ENCODE measurements around the gene XXYLT1. TPM values are rescaled to one million over a fixed set of nuclear protein-coding genes. Genes with fewer than 3 reads are reported as not detected.

The XXYLT1 gene
- total and polyA plus RNA-seq, 10 of the 15 experiments (the other 5 are each of a cell fraction or from before 2014, with no cell fraction given) = 1.2 to 14.2 (median 9.3) TPM

DNA sequence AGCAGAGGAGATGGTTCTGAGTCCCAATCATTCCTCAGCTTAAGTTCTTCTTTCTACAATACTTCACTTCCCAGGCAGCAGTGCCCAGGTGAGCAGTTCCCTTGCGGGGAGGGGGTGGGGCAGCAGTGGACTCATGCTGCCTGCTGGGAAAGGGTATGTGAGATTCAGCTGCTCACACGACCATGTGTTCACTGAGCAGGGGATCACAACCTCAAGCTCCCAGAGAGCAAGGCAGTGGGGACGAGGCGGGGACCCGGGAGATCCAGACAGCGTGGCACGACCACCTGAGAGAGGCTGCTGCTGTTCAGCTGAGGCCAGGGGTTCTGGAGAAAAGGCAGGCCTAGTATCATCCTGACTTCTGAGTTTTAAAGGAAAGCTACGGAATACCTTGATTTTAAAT lies 166.6 kb downstream of the XXYLT1 start:
- no peak overlapping the region for H3K4me2 ChIP-seq (ENCODE audit: control insufficient read depth, insufficient read depth)
- no peak overlapping the region for H3K9ac ChIP-seq (ENCODE audit: control insufficient read depth, insufficient read depth, low read length)
- no peaks in the 10 kb centered on the region for H3K9me3 ChIP-seq (replicated peaks; ENCODE audit: control insufficient read depth, insufficient read depth, low read length)
- no peak overlapping the region for H3K4me3 ChIP-seq
- H3K79me2 ChIP-seq (ENCODE audit: control insufficient read depth, insufficient read depth, low read length) = no peaks in the 10 kb centered on the region
- ChIA-PET SMC1A (ENCODE audit: uncharacterized antibody, unreplicated experiment) (interaction anchor here (0.8 to 1.1 kb wide), 3 partner anchors 30 to 429 kb away, joined by 3 to 9 read pairs (median 3); no protein-coding TSS in a partner anchor), POLR2A (interaction anchor here (0.9 to 1.7 kb wide), 2 partner anchors 26 to 154 kb away, joined by 3 to 4 read pairs; no protein-coding TSS in a partner anchor), RAD21 (ENCODE audit: unreplicated experiment) (interaction anchor here (1.2 kb wide), 2 partner anchors 102 to 422 kb away, joined by 3 to 7 read pairs; no protein-coding TSS in a partner anchor), CTCF (interaction anchor here (0.6 to 2.6 kb wide), 7 partner anchors 47 to 460 kb away, joined by 3 to 23 read pairs (median 3); no protein-coding TSS in a partner anchor)
- intact Hi-C loops (cut with micrococcal nuclease; ENCODE audit: unreplicated experiment) (no loop called here), in situ Hi-C loops (cut with MboI) (no loop called here)
- no peak overlapping the region for H3K27ac ChIP-seq (ENCODE audit: control insufficient read depth, insufficient read depth)
- no peak overlapping the region for H2AFZ ChIP-seq (ENCODE audit: control insufficient read depth, low read depth, low read length)
- ATAC-seq = no peak
- no TSS peak for BruUV-seq (replicated peaks)
- DNase-seq (ENCODE audit: low read depth, low spot score) = no peak
- no peak for FAIRE-seq
- peaks cover 12% of the 10 kb centered on the region for H3K4me1 ChIP-seq (ENCODE audit: control insufficient read depth, insufficient read depth, low read length)
- no peaks in the 10 kb centered on the region for H4K20me1 ChIP-seq (ENCODE audit: control insufficient read depth, insufficient read depth)
- no peaks in the 10 kb centered on the region; a peak in 1 of 4 replicates for H3K36me3 ChIP-seq (ENCODE audit: control insufficient read depth in 2 of 2, insufficient read depth in 2 of 2, low read length in 1 of 2)
- WGBS (ENCODE audit: insufficient coverage, insufficient replicate concordance, low lambda C conversion rate, missing lambda C conversion rate) = 78% methylated on average over 8 of the region's 8 CpGs
- H3K27me3 ChIP-seq (replicated peaks in 1 of 2; ENCODE audit: control insufficient read depth in 2 of 2, insufficient read depth in 2 of 2, low read length in 1 of 2) = no peaks in the 10 kb centered on the region
- TF ChIP-seq HDAC6 (IDR thresholded peaks at IDR 0.05; ENCODE audit: unreplicated experiment) (no peak), SMAD1 (IDR thresholded peaks at IDR 0.05; ENCODE audit: low read depth, partially characterized antibody) (no peak), ESRRA (IDR thresholded peaks at IDR 0.05; ENCODE audit: low read length) (no peak), SREBF2 (IDR thresholded peaks at IDR 0.05; ENCODE audit: low read length) (no peak), JUNB (IDR thresholded peaks at IDR 0.05) (no peak), MTA3 (IDR thresholded peaks at IDR 0.05; ENCODE audit: borderline replicate concordance, low read length) (no peak), PAX5 (IDR thresholded peaks at IDR 0.05; ENCODE audit: borderline replicate concordance, low read depth, low read length) (no peak), SREBF1 (IDR thresholded peaks at IDR 0.05; ENCODE audit: low read length) (no peak), FOXK2 (IDR thresholded peaks at IDR 0.05) (no peak), SP1 (IDR thresholded peaks at IDR 0.05; ENCODE audit: low read depth, low read length) (no peak), HDGF (IDR thresholded peaks at IDR 0.05) (no peak)
- TF ChIP-seq, protein P1, sequence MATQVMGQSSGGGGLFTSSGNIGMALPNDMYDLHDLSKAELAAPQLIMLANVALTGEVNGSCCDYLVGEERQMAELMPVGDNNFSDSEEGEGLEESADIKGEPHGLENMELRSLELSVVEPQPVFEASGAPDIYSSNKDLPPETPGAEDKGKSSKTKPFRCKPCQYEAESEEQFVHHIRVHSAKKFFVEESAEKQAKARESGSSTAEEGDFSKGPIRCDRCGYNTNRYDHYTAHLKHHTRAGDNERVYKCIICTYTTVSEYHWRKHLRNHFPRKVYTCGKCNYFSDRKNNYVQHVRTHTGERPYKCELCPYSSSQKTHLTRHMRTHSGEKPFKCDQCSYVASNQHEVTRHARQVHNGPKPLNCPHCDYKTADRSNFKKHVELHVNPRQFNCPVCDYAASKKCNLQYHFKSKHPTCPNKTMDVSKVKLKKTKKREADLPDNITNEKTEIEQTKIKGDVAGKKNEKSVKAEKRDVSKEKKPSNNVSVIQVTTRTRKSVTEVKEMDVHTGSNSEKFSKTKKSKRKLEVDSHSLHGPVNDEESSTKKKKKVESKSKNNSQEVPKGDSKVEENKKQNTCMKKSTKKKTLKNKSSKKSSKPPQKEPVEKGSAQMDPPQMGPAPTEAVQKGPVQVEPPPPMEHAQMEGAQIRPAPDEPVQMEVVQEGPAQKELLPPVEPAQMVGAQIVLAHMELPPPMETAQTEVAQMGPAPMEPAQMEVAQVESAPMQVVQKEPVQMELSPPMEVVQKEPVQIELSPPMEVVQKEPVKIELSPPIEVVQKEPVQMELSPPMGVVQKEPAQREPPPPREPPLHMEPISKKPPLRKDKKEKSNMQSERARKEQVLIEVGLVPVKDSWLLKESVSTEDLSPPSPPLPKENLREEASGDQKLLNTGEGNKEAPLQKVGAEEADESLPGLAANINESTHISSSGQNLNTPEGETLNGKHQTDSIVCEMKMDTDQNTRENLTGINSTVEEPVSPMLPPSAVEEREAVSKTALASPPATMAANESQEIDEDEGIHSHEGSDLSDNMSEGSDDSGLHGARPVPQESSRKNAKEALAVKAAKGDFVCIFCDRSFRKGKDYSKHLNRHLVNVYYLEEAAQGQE (IDR thresholded peaks at IDR 0.05; ENCODE audit: low read depth, low read length) = no peak
- TF ChIP-seq, protein P2, sequence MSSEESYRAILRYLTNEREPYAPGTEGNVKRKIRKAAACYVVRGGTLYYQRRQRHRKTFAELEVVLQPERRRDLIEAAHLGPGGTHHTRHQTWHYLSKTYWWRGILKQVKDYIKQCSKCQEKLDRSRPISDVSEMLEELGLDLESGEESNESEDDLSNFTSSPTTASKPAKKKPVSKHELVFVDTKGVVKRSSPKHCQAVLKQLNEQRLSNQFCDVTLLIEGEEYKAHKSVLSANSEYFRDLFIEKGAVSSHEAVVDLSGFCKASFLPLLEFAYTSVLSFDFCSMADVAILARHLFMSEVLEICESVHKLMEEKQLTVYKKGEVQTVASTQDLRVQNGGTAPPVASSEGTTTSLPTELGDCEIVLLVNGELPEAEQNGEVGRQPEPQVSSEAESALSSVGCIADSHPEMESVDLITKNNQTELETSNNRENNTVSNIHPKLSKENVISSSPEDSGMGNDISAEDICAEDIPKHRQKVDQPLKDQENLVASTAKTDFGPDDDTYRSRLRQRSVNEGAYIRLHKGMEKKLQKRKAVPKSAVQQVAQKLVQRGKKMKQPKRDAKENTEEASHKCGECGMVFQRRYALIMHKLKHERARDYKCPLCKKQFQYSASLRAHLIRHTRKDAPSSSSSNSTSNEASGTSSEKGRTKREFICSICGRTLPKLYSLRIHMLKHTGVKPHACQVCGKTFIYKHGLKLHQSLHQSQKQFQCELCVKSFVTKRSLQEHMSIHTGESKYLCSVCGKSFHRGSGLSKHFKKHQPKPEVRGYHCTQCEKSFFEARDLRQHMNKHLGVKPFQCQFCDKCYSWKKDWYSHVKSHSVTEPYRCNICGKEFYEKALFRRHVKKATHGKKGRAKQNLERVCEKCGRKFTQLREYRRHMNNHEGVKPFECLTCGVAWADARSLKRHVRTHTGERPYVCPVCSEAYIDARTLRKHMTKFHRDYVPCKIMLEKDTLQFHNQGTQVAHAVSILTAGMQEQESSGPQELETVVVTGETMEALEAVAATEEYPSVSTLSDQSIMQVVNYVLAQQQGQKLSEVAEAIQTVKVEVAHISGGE (CRISPR knock-in tag; IDR thresholded peaks at IDR 0.05) = no peak
- TF ChIP-seq, protein P3, sequence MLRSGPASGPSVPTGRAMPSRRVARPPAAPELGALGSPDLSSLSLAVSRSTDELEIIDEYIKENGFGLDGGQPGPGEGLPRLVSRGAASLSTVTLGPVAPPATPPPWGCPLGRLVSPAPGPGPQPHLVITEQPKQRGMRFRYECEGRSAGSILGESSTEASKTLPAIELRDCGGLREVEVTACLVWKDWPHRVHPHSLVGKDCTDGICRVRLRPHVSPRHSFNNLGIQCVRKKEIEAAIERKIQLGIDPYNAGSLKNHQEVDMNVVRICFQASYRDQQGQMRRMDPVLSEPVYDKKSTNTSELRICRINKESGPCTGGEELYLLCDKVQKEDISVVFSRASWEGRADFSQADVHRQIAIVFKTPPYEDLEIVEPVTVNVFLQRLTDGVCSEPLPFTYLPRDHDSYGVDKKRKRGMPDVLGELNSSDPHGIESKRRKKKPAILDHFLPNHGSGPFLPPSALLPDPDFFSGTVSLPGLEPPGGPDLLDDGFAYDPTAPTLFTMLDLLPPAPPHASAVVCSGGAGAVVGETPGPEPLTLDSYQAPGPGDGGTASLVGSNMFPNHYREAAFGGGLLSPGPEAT (IDR thresholded peaks at IDR 0.05; ENCODE audit: low read depth) = no peak
- TF ChIP-seq, protein P4, sequence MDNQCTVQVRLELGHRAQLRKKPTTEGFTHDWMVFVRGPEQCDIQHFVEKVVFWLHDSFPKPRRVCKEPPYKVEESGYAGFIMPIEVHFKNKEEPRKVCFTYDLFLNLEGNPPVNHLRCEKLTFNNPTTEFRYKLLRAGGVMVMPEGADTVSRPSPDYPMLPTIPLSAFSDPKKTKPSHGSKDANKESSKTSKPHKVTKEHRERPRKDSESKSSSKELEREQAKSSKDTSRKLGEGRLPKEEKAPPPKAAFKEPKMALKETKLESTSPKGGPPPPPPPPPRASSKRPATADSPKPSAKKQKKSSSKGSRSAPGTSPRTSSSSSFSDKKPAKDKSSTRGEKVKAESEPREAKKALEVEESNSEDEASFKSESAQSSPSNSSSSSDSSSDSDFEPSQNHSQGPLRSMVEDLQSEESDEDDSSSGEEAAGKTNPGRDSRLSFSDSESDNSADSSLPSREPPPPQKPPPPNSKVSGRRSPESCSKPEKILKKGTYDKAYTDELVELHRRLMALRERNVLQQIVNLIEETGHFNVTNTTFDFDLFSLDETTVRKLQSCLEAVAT (IDR thresholded peaks at IDR 0.05) = no peak
